Astrocyte (in vitro differentiated cells and primary cell): Measurements from ENCODE around the gene FKBP1A. TPM values are rescaled to one million over a fixed set of nuclear protein-coding genes. Genes with fewer than 3 reads are reported as not detected.
A peak's percentile ranks its signal among the peaks of the same experiment; 100 is the strongest.

ENCODE experiments used
- DNase-seq: peaks from one replicate; pipeline ENCODE4 v3.0.0-alpha.2; 2010; ENCODE audit warnings: low read depth
- FAIRE-seq: peaks from 2 replicates; lab custom pipeline; 2011; peaks lifted over from hg19 to GRCh38; lab: Jason Lieb, UNC
- H2AFZ ChIP-seq: 2 replicates; pipeline ENCODE4 v1.6.0; 2012; ENCODE audit warnings: low read depth, low read length, inconsistent platforms
- H3K27ac ChIP-seq: 2 replicates; pipeline ENCODE4 v1.5.1; 2011; ENCODE audit warnings: low read depth, low read length, inconsistent platforms
- H3K27me3 ChIP-seq: 2 replicates; pipeline ENCODE4 v1.6.0; 2011; ENCODE audit warnings: low read length, inconsistent platforms; ENCODE audit not compliant: insufficient read depth
- H3K36me3 ChIP-seq: 2 replicates; pipeline ENCODE4 v1.5.1; 2011; ENCODE audit warnings: low read length, inconsistent platforms; ENCODE audit not compliant: insufficient read depth
- H3K4me1 ChIP-seq: 2 replicates; pipeline ENCODE4 v1.5.1; 2011; ENCODE audit warnings: low read length, inconsistent platforms; ENCODE audit not compliant: insufficient read depth
- H3K4me2 ChIP-seq: 2 replicates; pipeline ENCODE4 v1.6.0; 2012; ENCODE audit warnings: low read length, inconsistent platforms
- H3K4me3 ChIP-seq: 2 replicates; pipeline ENCODE4 v1.5.1; 2011; ENCODE audit warnings: low read depth, mild to moderate bottlenecking, low read length, inconsistent platforms; ENCODE audit not compliant: insufficient read depth
- H3K79me2 ChIP-seq: 2 replicates; pipeline ENCODE4 v1.6.0; 2012; ENCODE audit warnings: mild to moderate bottlenecking, low read length, inconsistent platforms; ENCODE audit not compliant: insufficient read depth
- H3K9ac ChIP-seq: 2 replicates; pipeline ENCODE4 v1.6.0; 2012; ENCODE audit warnings: mild to moderate bottlenecking, low read length, inconsistent platforms
- H3K9me3 ChIP-seq: 2 replicates; pipeline ENCODE4 v1.5.1; 2012; ENCODE audit warnings: low read depth, mild to moderate bottlenecking, low read length, inconsistent platforms; ENCODE audit not compliant: insufficient read depth
- H4K20me1 ChIP-seq: 2 replicates; pipeline ENCODE4 v1.6.0; 2012; ENCODE audit warnings: low read length, inconsistent platforms; ENCODE audit not compliant: insufficient read depth
- H3K27ac Mint-ChIP-seq: one replicate; pipeline ENCODE4 v1.8.0; 2021; ENCODE audit warnings: mild to moderate bottlenecking, mixed read lengths; ENCODE audit not compliant: unreplicated experiment
- H3K27me3 Mint-ChIP-seq: one replicate; pipeline ENCODE4 v1.8.0; 2021; ENCODE audit warnings: low read depth, mixed read lengths; ENCODE audit not compliant: unreplicated experiment
- H3K36me3 Mint-ChIP-seq: one replicate; pipeline ENCODE4 v1.8.0; 2021; ENCODE audit warnings: low read depth, mixed read lengths; ENCODE audit not compliant: unreplicated experiment
- H3K4me1 Mint-ChIP-seq: one replicate; pipeline ENCODE4 v1.8.0; 2021; ENCODE audit warnings: low read depth, mixed read lengths; ENCODE audit not compliant: unreplicated experiment
- H3K4me3 Mint-ChIP-seq: one replicate; pipeline ENCODE4 v1.8.0; 2021; ENCODE audit warnings: mild to moderate bottlenecking, moderate library complexity, mixed read lengths; ENCODE audit not compliant: unreplicated experiment
- H3K9me3 Mint-ChIP-seq: one replicate; pipeline ENCODE4 v1.8.0; 2021; ENCODE audit warnings: mild to moderate bottlenecking, mixed read lengths; ENCODE audit not compliant: unreplicated experiment
- EZH2 ChIP-seq: IDR thresholded peaks from 2 replicates; pipeline ENCODE4 v1.6.1; 2012; ENCODE audit warnings: mild to moderate bottlenecking, low read length, inconsistent platforms; ENCODE audit not compliant: insufficient read depth
- total RNA-seq: library from RNA; stranded (reverse); gene quantifications from 2 replicates; pipeline ENCODE4 v1.2.1, GENCODE V29; 2021
- TF ChIP-seq, protein P1 (sequence below): IDR thresholded peaks from 2 replicates; pipeline ENCODE4 v1.5.1; 2011; ENCODE audit warnings: low read depth, mild to moderate bottlenecking, inconsistent platforms, low read length, moderate library complexity; ENCODE audit not compliant: insufficient read depth

Gene FKBP1A
- total RNA-seq, 1 donor from 2014 or later = 379 TPM

DNA sequence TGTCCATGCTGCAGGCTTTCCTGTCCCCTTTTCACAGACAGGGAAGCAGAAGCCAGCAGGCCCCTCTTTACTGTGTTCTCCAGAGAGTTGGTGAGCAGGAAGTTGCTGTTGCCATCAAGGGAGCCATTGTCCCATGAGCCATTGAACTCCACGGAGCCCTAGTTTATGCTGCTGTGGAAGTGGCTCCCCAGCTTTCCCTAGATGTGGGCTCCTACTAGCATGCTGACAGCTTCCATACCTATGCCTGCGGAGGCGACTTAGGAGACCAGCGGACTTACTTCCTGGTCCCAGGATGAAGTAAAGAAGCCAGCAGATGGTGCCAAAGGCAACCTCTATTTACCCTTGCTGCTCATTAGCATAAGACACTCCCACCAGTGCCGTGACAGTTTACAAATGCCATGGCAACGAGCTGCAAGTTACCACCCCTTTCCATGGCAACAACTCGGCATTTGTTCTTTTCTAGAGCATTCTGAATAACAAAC lies 30.8 kb upstream of the FKBP1A start:
- Mint-ChIP-seq H3K27ac (no peak overlapping the region), H3K27me3 (no peaks in the 10 kb centered on the region), H3K4me3 (no peak overlapping the region), H3K4me1 (peaks cover 4% of the 10 kb centered on the region), H3K36me3 (no peaks in the 10 kb centered on the region), H3K9me3 (peaks cover 5% of the 10 kb centered on the region)
- Histone ChIP-seq H3K36me3 (no peaks in the 10 kb centered on the region), H3K27me3 (no peaks in the 10 kb centered on the region), H3K79me2 (no peaks in the 10 kb centered on the region), H3K4me3 (no peak overlapping the region), H3K9me3 (no peaks in the 10 kb centered on the region), H2AFZ (peak overlapping the region; percentile 42), H3K4me1 (peaks cover under 1% of the 10 kb centered on the region), H3K9ac (no peak overlapping the region), H4K20me1 (no peaks in the 10 kb centered on the region), H3K4me2 (peak overlapping the region; percentile 23), H3K27ac (no peak overlapping the region)
- FAIRE-seq = no peak
- TF ChIP-seq, protein P1, sequence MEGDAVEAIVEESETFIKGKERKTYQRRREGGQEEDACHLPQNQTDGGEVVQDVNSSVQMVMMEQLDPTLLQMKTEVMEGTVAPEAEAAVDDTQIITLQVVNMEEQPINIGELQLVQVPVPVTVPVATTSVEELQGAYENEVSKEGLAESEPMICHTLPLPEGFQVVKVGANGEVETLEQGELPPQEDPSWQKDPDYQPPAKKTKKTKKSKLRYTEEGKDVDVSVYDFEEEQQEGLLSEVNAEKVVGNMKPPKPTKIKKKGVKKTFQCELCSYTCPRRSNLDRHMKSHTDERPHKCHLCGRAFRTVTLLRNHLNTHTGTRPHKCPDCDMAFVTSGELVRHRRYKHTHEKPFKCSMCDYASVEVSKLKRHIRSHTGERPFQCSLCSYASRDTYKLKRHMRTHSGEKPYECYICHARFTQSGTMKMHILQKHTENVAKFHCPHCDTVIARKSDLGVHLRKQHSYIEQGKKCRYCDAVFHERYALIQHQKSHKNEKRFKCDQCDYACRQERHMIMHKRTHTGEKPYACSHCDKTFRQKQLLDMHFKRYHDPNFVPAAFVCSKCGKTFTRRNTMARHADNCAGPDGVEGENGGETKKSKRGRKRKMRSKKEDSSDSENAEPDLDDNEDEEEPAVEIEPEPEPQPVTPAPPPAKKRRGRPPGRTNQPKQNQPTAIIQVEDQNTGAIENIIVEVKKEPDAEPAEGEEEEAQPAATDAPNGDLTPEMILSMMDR = peak; percentile 18
- no peak for TF ChIP-seq EZH2
- DNase-seq = peak; percentile 73

GRCh38 chr20:1423206-1423605 lies 30.4 kb upstream of the FKBP1A start:
- TF ChIP-seq EZH2 = no peak
- H3K4me2 ChIP-seq = no peak overlapping the region
- H3K9ac ChIP-seq = no peak overlapping the region
- no peak for FAIRE-seq
- H3K27me3 ChIP-seq = no peaks in the 10 kb centered on the region
- no peak for DNase-seq
- H3K79me2 ChIP-seq = no peaks in the 10 kb centered on the region
- Mint-ChIP-seq H3K36me3 (no peaks in the 10 kb centered on the region), H3K9me3 (peaks cover 7% of the 10 kb centered on the region), H3K27ac (no peak overlapping the region), H3K4me1 (peaks cover 8% of the 10 kb centered on the region), H3K4me3 (no peak overlapping the region), H3K27me3 (no peaks in the 10 kb centered on the region)
- H3K4me1 ChIP-seq = peaks cover 4% of the 10 kb centered on the region
- no peaks in the 10 kb centered on the region for H3K9me3 ChIP-seq
- H2AFZ ChIP-seq = no peak overlapping the region
- H3K27ac ChIP-seq = no peak overlapping the region
- no peaks in the 10 kb centered on the region for H4K20me1 ChIP-seq
- H3K36me3 ChIP-seq = no peaks in the 10 kb centered on the region
- no peak overlapping the region for H3K4me3 ChIP-seq

GRCh38 chr20:1422753-1423152 lies 29.9 kb upstream of the FKBP1A start:
- Histone ChIP-seq H2AFZ (no peak overlapping the region), H3K9ac (no peak overlapping the region), H3K36me3 (no peaks in the 10 kb centered on the region), H3K27ac (no peak overlapping the region), H3K4me1 (peaks cover 4% of the 10 kb centered on the region), H3K27me3 (no peaks in the 10 kb centered on the region), H3K9me3 (no peaks in the 10 kb centered on the region), H3K4me3 (no peak overlapping the region), H3K4me2 (no peak overlapping the region), H4K20me1 (no peaks in the 10 kb centered on the region), H3K79me2 (no peaks in the 10 kb centered on the region)
- Mint-ChIP-seq H3K9me3 (peaks cover 7% of the 10 kb centered on the region), H3K27me3 (no peaks in the 10 kb centered on the region), H3K27ac (no peak overlapping the region), H3K4me3 (no peak overlapping the region), H3K36me3 (no peaks in the 10 kb centered on the region), H3K4me1 (peaks cover 9% of the 10 kb centered on the region)
- FAIRE-seq (no peak), DNase-seq (no peak)
- no peak for TF ChIP-seq EZH2
- TF ChIP-seq, protein P1 = no peak
